Measurements from ENCODE around the gene ISG20L2.

Gene ISG20L2

GRCh38 chr1:156705918-156706656, 22.5 kb downstream of the ISG20L2 start:
- DNase-seq, result peak; percentile 15 to 17

- no peak for DNase-seq
Measured at GRCh38 chr1:156705321-156705917, 23.1 kb downstream of the ISG20L2 start, which contains the start of gene CRABP2. Gene CRABP2 (minus strand): TSS chr1:156705583. CDS start chr1:156705446, 137 bp downstream.

GRCh38 chr1:156704930-156705320, 23.6 kb downstream of the ISG20L2 start:
- DNase-seq, result no peak

GRCh38 chr1:156704166-156704711, 24.3 kb downstream of the ISG20L2 start:
- no peak for DNase-seq

GRCh38 chr1:156703741-156704140, 24.8 kb downstream of the ISG20L2 start:
- no peak for DNase-seq

- no peak for DNase-seq
Measured at GRCh38 chr1:156703336-156703735, 25.2 kb downstream of the ISG20L2 start.

- no peak for DNase-seq
Measured at GRCh38 chr1:156700736-156701531, 27.6 kb downstream of the ISG20L2 start.

- no peak for DNase-seq
Measured at GRCh38 chr1:156698995-156699394, 29.6 kb downstream of the ISG20L2 start.

- no peak for DNase-seq
Measured at GRCh38 chr1:156697481-156697880, 31.1 kb downstream of the ISG20L2 start.

GRCh38 chr1:156696755-156697154, 31.8 kb downstream of the ISG20L2 start:
- DNase-seq, result no peak

- DNase-seq, result no peak
Measured at GRCh38 chr1:156694690-156694962, 33.9 kb downstream of the ISG20L2 start.

- DNase-seq, result no peak
Measured at GRCh38 chr1:156693848-156694689, 34.5 kb downstream of the ISG20L2 start.

- DNase-seq, result no peak
Measured at GRCh38 chr1:156692925-156693847, 35.4 kb downstream of the ISG20L2 start.

GRCh38 chr1:156692441-156692924, 36.1 kb downstream of the ISG20L2 start:
- no peak for DNase-seq

GRCh38 chr1:156691665-156692440, 36.7 kb downstream of the ISG20L2 start:
- peak in 1 of 2 experiments; percentile 14 for DNase-seq

- no peak for DNase-seq
Measured at GRCh38 chr1:156691191-156691590, 37.4 kb downstream of the ISG20L2 start.

- DNase-seq, result no peak
Measured at GRCh38 chr1:156690675-156691036, 37.9 kb downstream of the ISG20L2 start.

GRCh38 chr1:156689953-156690674, 38.5 kb downstream of the ISG20L2 start:
- no peak for DNase-seq

GRCh38 chr1:156689035-156689952, 39.3 kb downstream of the ISG20L2 start:
- peak; percentile 65 to 69 for DNase-seq

Measured in AML-193 (cell line).